ENCODE results near the gene RSPRY1.

Gene RSPRY1

GRCh38 chr16:57155702-57156350, 30.3 kb upstream of the RSPRY1 start:
- DNase-seq (ENCODE audit: low read depth): no peak
- TF ChIP-seq, protein P1, sequence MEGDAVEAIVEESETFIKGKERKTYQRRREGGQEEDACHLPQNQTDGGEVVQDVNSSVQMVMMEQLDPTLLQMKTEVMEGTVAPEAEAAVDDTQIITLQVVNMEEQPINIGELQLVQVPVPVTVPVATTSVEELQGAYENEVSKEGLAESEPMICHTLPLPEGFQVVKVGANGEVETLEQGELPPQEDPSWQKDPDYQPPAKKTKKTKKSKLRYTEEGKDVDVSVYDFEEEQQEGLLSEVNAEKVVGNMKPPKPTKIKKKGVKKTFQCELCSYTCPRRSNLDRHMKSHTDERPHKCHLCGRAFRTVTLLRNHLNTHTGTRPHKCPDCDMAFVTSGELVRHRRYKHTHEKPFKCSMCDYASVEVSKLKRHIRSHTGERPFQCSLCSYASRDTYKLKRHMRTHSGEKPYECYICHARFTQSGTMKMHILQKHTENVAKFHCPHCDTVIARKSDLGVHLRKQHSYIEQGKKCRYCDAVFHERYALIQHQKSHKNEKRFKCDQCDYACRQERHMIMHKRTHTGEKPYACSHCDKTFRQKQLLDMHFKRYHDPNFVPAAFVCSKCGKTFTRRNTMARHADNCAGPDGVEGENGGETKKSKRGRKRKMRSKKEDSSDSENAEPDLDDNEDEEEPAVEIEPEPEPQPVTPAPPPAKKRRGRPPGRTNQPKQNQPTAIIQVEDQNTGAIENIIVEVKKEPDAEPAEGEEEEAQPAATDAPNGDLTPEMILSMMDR (conservative IDR thresholded peaks at IDR 0.05; ENCODE audit: low read depth, low read length): no peak

DNA sequence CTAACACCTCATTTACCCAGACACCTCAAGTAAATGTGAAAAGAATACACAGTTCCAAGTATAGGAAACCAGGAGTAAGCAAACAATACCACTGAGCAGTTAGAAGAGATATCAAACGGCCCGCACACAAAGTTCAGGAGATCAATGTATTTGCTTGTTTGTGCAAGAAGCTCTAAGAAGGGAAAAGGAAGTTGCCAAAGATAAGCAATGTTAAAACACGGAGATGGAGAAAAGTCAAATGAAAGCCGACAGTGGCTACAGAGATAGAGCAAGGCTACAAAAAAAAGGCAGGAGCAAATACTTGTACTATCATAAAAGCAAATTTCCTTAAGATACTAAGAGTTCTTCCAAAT, 29.8 kb upstream of the RSPRY1 start:
- DNase-seq (ENCODE audit: low read depth): no peak
- H3K4me3 ChIP-seq (ENCODE audit: low read length): no peak overlapping the region
- TF ChIP-seq, protein P1 (conservative IDR thresholded peaks at IDR 0.05; ENCODE audit: low read depth, low read length): no peak

More at GRCh38 chr16:57155702-57156350, 30.3 kb upstream of the RSPRY1 start:
- no peak overlapping the region for H3K4me3 ChIP-seq (ENCODE audit: low read length)

- DNase-seq (ENCODE audit: low read depth): no peak
- TF ChIP-seq, protein P1 (conservative IDR thresholded peaks at IDR 0.05; ENCODE audit: low read depth, low read length): no peak
- H3K4me3 ChIP-seq (ENCODE audit: low read length): no peak overlapping the region
These were observed 28.6 kb upstream of the RSPRY1 start for GRCh38 chr16:57157533-57157932.

GRCh38 chr16:57159447-57159846, 26.7 kb upstream of the RSPRY1 start:
- TF ChIP-seq, protein P1 (conservative IDR thresholded peaks at IDR 0.05; ENCODE audit: low read depth, low read length): no peak
- H3K4me3 ChIP-seq (ENCODE audit: low read length): no peak overlapping the region
- no peak for DNase-seq (ENCODE audit: low read depth)

DNA sequence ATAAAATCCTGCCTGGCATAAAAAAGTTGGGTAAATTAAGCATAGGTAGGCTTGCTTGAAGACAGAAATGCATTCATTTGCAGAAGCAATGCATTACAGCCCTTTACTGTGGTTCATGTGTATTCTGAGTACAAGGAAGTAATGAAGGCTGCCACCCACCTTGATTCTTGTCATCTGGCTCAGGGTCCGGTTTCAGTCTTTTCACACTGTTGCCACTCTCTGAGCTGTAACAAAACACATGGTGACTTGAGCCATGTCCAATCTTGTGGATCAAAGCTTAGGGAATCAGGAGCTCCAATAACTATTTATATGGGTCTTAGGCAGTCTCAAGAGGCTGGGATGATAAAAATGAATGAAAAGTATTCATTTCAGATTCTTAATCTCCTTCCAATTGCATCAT, 22.3 kb upstream of the RSPRY1 start:
- no peak for DNase-seq (ENCODE audit: low read depth)
- H3K4me3 ChIP-seq (ENCODE audit: low read length): no peak overlapping the region
- TF ChIP-seq, protein P1 (conservative IDR thresholded peaks at IDR 0.05; ENCODE audit: low read depth, low read length): no peak

DNA sequence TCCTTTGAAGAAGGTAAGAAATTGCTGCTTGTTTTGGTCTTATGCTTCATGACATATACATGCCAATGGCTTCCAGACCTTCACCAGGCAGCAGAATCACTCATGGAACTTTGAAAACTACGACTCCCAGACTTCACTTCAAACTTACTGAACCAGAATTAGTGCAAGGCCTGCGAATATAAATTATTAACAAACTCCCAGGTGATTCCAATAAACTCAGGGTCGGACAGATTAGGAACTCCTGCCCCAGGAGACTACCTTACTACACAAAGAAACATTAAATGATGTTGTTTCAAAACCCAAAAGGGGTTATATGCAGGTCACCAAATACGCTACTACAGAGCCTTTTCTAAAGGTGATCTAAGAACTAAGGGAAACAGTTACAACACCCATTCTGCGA, 20.6 kb upstream of the RSPRY1 start:
- H3K4me3 ChIP-seq (ENCODE audit: low read length): no peak overlapping the region
- TF ChIP-seq, protein P1 (conservative IDR thresholded peaks at IDR 0.05; ENCODE audit: low read depth, low read length): no peak
- DNase-seq (ENCODE audit: low read depth): no peak

DNA sequence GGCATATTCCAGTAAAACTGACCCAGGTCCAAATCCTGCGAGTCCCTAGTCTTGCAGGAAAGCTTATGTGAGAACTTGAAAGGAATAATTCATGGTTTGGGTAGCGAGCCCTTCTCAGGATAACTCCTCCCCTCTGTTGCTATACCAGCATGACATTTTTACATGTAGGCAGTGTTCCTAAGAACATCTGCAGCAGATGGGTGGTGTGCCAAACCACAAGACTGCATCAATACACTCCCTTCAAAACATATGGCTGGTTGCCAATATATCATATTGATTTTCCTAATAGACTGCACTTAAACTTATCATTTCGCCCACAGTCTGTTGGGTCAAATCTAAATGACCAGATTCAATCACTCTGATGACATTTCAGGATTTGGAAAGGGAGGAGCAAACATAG, 20.2 kb upstream of the RSPRY1 start:
- no peak for DNase-seq (ENCODE audit: low read depth)
- TF ChIP-seq, protein P1 (conservative IDR thresholded peaks at IDR 0.05; ENCODE audit: low read depth, low read length): no peak
- H3K4me3 ChIP-seq (ENCODE audit: low read length): no peak overlapping the region

All from retinal pigment epithelial cell (primary cell).